ENCODE results near the gene NOVA2. TPM values are rescaled to one million over a fixed set of nuclear protein-coding genes. Genes with fewer than 3 reads are reported as not detected.

NOVA2 gene
- total and polyA plus RNA-seq, 9 of the 15 experiments (the other 6 are each of a cell fraction or from before 2014, with no cell fraction given): not detected

GRCh38 chr19:45952686-45953505 is 20.8 kb downstream of the NOVA2 start (continued):
- TF ChIP-seq CEBPZ (IDR thresholded peaks at IDR 0.05; ENCODE audit: borderline replicate concordance, low read depth, low read length) (no peak), ASH1L (IDR thresholded peaks at IDR 0.05; ENCODE audit: borderline replicate concordance, low read depth, partially characterized antibody) (no peak), ZBTB17 (CRISPR knock-in tag; IDR thresholded peaks at IDR 0.05) (no peak), HMGXB4 (CRISPR knock-in tag; IDR thresholded peaks at IDR 0.05) (0 out of 2 replicates have a peak, but pooled peaks have one; percentile 74), ZBTB8A (IDR thresholded peaks at IDR 0.05; ENCODE audit: partially characterized antibody) (no peak), SFPQ (IDR thresholded peaks at IDR 0.05; ENCODE audit: low read depth, low read length) (no peak), PHF21A (IDR thresholded peaks at IDR 0.05; ENCODE audit: borderline replicate concordance, low read depth) (no peak), E2F1 (CRISPR knock-in tag; IDR thresholded peaks at IDR 0.05) (peak; percentile 78; the same call in 1 of the 2 replicates), MXI1 (IDR thresholded peaks at IDR 0.05; ENCODE audit: low read depth, low read length) (peak; percentile 77), ZNF75A (CRISPR knock-in tag; IDR thresholded peaks at IDR 0.05) (no peak), ZNF239 (CRISPR knock-in tag; IDR thresholded peaks at IDR 0.05) (no peak), ZBTB7A (IDR thresholded peaks at IDR 0.05; ENCODE audit: borderline replicate concordance, control insufficient read depth, low read depth, low read length) (no peak), GATAD2A (IDR thresholded peaks at IDR 0.05) (no peak), CBX3 (IDR thresholded peaks at IDR 0.05; ENCODE audit: borderline replicate concordance in 1 of 2, low read length in 2 of 2) (peak in 1 of 2 experiments; percentile 48; a peak in 1 of 3 replicates), TAF1 (IDR thresholded peaks at IDR 0.05; ENCODE audit: control insufficient read depth, extremely low read depth, insufficient read depth, low read length, severe bottlenecking) (no peak), THRA (IDR thresholded peaks at IDR 0.05) (no peak), ERF (CRISPR knock-in tag; IDR thresholded peaks at IDR 0.05) (no peak)
